ENCODE results near the gene SRRM5.

- TF ChIP-seq CTCF (IDR thresholded peaks at IDR 0.05; ENCODE audit: low read depth, low read length, missing input control), result no peak
- TF ChIP-seq REST (IDR thresholded peaks at IDR 0.05), result no peak
- no peak for TF ChIP-seq RAD21 (IDR thresholded peaks at IDR 0.05)
- no peak for TF ChIP-seq TAF1 (conservative IDR thresholded peaks at IDR 0.05)
Observed at GRCh38 chr19:43598445-43599240, 13.2 kb upstream of the SRRM5 start.

Data from liver (tissue), 3 donors.